Measurements from ENCODE around the gene IL36G. TPM values are rescaled to one million over a fixed set of nuclear protein-coding genes. Genes with fewer than 3 reads are reported as not detected.

Gene IL36G
- polyA plus RNA-seq, 2 of the 4 experiments (the other 2 are of a cell fraction), result 0.16 TPM; not detected in 1

DNA sequence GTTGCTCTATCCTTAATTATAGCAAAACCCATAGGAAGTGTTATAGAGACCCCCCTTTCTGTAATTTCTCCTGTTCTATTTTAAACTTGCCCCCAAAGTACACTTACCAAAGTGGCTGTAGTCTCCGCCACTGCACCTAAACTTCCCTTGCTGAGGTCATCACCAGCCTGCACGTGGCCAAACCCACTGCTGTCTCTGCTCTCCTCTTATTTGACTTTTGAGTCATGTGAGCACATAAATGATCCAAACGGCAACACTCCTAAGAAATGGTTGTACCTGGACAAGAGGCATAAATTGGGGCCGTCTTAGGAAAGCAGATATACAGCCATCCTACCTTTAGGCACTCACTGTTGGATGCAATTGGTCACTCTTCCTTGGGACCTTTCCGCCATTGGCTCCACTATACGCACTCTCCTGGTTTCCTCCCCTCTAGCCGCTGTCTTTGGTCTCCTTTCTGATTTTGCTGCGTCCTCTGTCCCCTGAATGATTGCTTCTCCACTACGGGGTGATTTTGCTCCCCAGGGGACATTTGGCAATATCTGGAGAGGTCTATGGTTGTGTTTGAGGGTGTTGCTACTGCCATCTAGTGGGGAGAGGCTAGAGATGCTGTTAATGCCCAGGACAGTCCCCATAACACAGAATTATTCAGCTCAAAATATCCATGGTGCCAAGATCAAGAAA lies 19.2 kb upstream of the IL36G start:
- Histone ChIP-seq H3K4me2 (0 out of 3 replicates have a peak overlapping the region, but pooled peaks have one; percentile 6), H3K4me3 (no peak overlapping the region), H3K27ac (no peak overlapping the region), H3K4me1 (no peaks in the 10 kb centered on the region), H3K9me3 (no peaks in the 10 kb centered on the region)
- FAIRE-seq (no peak), ATAC-seq (peak; percentile 82 to 96), DNase-seq (ENCODE audit: low read depth in 1 of 2, low spot score in 1 of 2) (peak; percentile 48 to 60)
- POLR2A ChIA-PET, result no interaction called here
- 30% methylated on average over 9 of the region's 9 CpGs for WGBS (ENCODE audit: missing lambda C conversion rate)
- CTCF ChIA-PET, result interaction anchor here (0.6 to 3.9 kb wide), 28 partner anchors 10 to 370 kb away, joined by 3 to 35 read pairs (median 3); partner anchors contain the start of gene IL36G
- TF ChIP-seq, protein P1, sequence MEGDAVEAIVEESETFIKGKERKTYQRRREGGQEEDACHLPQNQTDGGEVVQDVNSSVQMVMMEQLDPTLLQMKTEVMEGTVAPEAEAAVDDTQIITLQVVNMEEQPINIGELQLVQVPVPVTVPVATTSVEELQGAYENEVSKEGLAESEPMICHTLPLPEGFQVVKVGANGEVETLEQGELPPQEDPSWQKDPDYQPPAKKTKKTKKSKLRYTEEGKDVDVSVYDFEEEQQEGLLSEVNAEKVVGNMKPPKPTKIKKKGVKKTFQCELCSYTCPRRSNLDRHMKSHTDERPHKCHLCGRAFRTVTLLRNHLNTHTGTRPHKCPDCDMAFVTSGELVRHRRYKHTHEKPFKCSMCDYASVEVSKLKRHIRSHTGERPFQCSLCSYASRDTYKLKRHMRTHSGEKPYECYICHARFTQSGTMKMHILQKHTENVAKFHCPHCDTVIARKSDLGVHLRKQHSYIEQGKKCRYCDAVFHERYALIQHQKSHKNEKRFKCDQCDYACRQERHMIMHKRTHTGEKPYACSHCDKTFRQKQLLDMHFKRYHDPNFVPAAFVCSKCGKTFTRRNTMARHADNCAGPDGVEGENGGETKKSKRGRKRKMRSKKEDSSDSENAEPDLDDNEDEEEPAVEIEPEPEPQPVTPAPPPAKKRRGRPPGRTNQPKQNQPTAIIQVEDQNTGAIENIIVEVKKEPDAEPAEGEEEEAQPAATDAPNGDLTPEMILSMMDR (IDR thresholded peaks at IDR 0.05), result peak; percentile 82
- no peak for TF ChIP-seq MAFK (IDR thresholded peaks at IDR 0.05; ENCODE audit: partially characterized antibody)
- peak; percentile 48 for TF ChIP-seq SMC3 (IDR thresholded peaks at IDR 0.05)
- TF ChIP-seq CEBPB (IDR thresholded peaks at IDR 0.05), result peak in 1 of 2 experiments; percentile 53; a peak in 1 of 4 replicates
- peak; percentile 67 to 72 for TF ChIP-seq RAD21 (conservative IDR thresholded peaks at IDR 0.05 in 1 of 2, IDR thresholded peaks at IDR 0.05 in 1 of 2)
- TF ChIP-seq, protein P2, sequence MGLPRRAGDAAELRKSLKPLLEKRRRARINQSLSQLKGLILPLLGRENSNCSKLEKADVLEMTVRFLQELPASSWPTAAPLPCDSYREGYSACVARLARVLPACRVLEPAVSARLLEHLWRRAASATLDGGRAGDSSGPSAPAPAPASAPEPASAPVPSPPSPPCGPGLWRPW (IDR thresholded peaks at IDR 0.05), result no peak
- TF ChIP-seq FOSL2 (IDR thresholded peaks at IDR 0.05), result no peak
- TF ChIP-seq FOSL2 (CRISPR knock-in tag; IDR thresholded peaks at IDR 0.05), result no peak

DNA sequence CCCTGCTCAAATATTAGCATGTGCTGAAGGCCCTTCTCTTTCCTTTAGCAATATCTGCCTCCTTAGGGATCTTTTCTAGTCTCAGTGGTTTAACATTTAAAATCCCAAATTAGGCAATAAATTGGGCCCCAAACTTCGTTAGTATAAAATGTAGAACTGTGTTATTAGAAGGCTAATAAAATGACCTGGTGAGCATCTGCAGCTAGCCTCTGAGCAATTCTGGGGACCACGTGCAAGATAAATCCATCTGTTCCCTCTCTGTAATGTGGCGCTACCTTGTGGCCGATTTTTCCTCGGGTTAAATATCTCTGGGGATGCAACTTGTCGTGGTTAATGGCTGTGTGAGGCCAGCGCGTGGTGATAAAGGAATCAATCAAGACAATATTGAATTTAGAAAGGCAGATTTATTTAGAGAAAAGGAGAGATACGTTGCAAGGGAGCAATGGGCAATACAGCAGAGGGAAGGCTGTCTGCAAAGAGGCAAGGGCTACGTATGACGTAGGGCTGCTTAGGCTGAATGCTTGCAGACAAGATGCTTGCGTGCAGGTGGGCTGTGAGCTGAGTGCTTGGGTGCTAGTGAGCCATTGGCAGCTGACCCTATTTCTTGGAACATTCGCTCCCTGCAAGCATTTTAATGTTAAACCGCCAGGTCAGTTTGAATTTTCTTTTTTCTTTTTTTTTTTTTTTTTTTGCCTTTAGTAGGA lies 18.5 kb upstream of the IL36G start:
- Histone ChIP-seq H3K4me2 (no peak overlapping the region), H3K27ac (no peak overlapping the region), H3K9me3 (no peaks in the 10 kb centered on the region), H3K4me3 (no peak overlapping the region), H3K4me1 (no peaks in the 10 kb centered on the region)
- CTCF ChIA-PET, result interaction anchor here (0.6 to 3.9 kb wide), 30 partner anchors 9 to 370 kb away, joined by 3 to 35 read pairs (median 3); partner anchors contain the start of gene IL36G
- no peak for FAIRE-seq
- DNase-seq (ENCODE audit: low read depth in 1 of 2, low spot score in 1 of 2), result peak in 1 of 2 experiments; percentile 24
- peak; percentile 35 to 56; a peak in 3 of 6 replicates for ATAC-seq
- POLR2A ChIA-PET, result no interaction called here
- 65% methylated on average over 14 of the region's 14 CpGs for WGBS (ENCODE audit: missing lambda C conversion rate)
- no peak for TF ChIP-seq RNF2 (IDR thresholded peaks at IDR 0.05; ENCODE audit: borderline replicate concordance, low read depth)
- no peak for TF ChIP-seq MYC (IDR thresholded peaks at IDR 0.05; ENCODE audit: borderline replicate concordance, low read length)
- TF ChIP-seq, protein P2 (IDR thresholded peaks at IDR 0.05), result no peak
- no peak for TF ChIP-seq HDAC2 (IDR thresholded peaks at IDR 0.05)
- TF ChIP-seq, protein P3, sequence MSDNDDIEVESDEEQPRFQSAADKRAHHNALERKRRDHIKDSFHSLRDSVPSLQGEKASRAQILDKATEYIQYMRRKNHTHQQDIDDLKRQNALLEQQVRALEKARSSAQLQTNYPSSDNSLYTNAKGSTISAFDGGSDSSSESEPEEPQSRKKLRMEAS (IDR thresholded peaks at IDR 0.05), result peak; percentile 49
- TF ChIP-seq CEBPB (IDR thresholded peaks at IDR 0.05), result no peak
- TF ChIP-seq, protein P1 (IDR thresholded peaks at IDR 0.05), result peak; percentile 36; the same call in 1 of the 3 replicates
- no peak for TF ChIP-seq CBX2 (IDR thresholded peaks at IDR 0.05; ENCODE audit: borderline replicate concordance, low read depth)
- TF ChIP-seq HOXB13 (CRISPR knock-in tag; IDR thresholded peaks at IDR 0.05; ENCODE audit: low read depth), result no peak
- no peak for TF ChIP-seq JUNB (IDR thresholded peaks at IDR 0.05)
- no peak for TF ChIP-seq BHLHE40 (IDR thresholded peaks at IDR 0.05; ENCODE audit: low read depth, low read length)
- no peak for TF ChIP-seq TFCP2L1 (CRISPR knock-in tag; IDR thresholded peaks at IDR 0.05)
- TF ChIP-seq GATA3 (IDR thresholded peaks at IDR 0.05; ENCODE audit: borderline replicate concordance), result no peak
- no peak for TF ChIP-seq CBX8 (IDR thresholded peaks at IDR 0.05)
- no peak for TF ChIP-seq ESRRA (IDR thresholded peaks at IDR 0.05; ENCODE audit: borderline replicate concordance, low read length)
